KMS-11 (cell line): ENCODE data around the gene SREBF1.

Experiments
- H2AFZ ChIP-seq: fragments of 200-600 bp; sonication (generic); 2 replicates; pipeline ENCODE4 v1.6.1; 2016; ENCODE audit warnings: antibody characterized with exemption, mixed run types, low read depth
- H3K27ac ChIP-seq: fragments of 200-600 bp; sonication (generic); 2 replicates; pipeline ENCODE4 v1.6.1; 2016; ENCODE audit warnings: mild to moderate bottlenecking, mixed run types
- H3K27me3 ChIP-seq: fragments of 200-600 bp; sonication (generic); 2 replicates; pipeline ENCODE4 v1.6.1; 2017; ENCODE audit warnings: mild to moderate bottlenecking, low read depth, mixed run types, moderate library complexity; ENCODE audit not compliant: insufficient read depth
- H3K36me3 ChIP-seq: fragments of 200-600 bp; sonication (generic); 2 replicates; pipeline ENCODE4 v1.6.1; 2017; ENCODE audit warnings: mild to moderate bottlenecking, mixed run types; ENCODE audit not compliant: insufficient read depth
- H3K4me1 ChIP-seq: fragments of 200-600 bp; sonication (generic); 2 replicates; pipeline ENCODE4 v1.6.1; 2016; ENCODE audit warnings: mild to moderate bottlenecking, low read depth, mixed run types; ENCODE audit not compliant: poor library complexity, severe bottlenecking
- H3K4me2 ChIP-seq: fragments of 200-600 bp; sonication (generic); 2 replicates; pipeline ENCODE4 v1.7.0; 2016; ENCODE audit warnings: mild to moderate bottlenecking, mixed run types
- H3K4me3 ChIP-seq: fragments of 200-600 bp; sonication (generic); IDR thresholded peaks from 2 replicates; pipeline ENCODE4 v1.6.1; 2017; ENCODE audit warnings: low read depth, low read length, mixed read lengths; ENCODE audit not compliant: insufficient read depth
- H3K79me2 ChIP-seq: fragments of 200-600 bp; sonication (generic); 2 replicates; pipeline ENCODE4 v1.6.1; 2016; ENCODE audit warnings: low read depth, mixed run types; ENCODE audit not compliant: insufficient read depth
- H3K9ac ChIP-seq: fragments of 200-600 bp; sonication (generic); 2 replicates; pipeline ENCODE4 v1.6.1; 2016; ENCODE audit warnings: mild to moderate bottlenecking, mixed run types
- H4K20me1 ChIP-seq: fragments of 200-600 bp; sonication (generic); 2 replicates; pipeline ENCODE4 v1.6.1; 2016; ENCODE audit warnings: mild to moderate bottlenecking, mixed run types; ENCODE audit not compliant: insufficient read depth
- TF ChIP-seq, protein P1 (sequence below): fragments of 200-600 bp; sonication (generic); conservative IDR thresholded peaks from 2 replicates; pipeline ENCODE4 v1.6.1; 2017; ENCODE audit warnings: low read depth, mild to moderate bottlenecking, antibody characterized with exemption, low read length, moderate library complexity, mixed read lengths

Gene SREBF1

DNA sequence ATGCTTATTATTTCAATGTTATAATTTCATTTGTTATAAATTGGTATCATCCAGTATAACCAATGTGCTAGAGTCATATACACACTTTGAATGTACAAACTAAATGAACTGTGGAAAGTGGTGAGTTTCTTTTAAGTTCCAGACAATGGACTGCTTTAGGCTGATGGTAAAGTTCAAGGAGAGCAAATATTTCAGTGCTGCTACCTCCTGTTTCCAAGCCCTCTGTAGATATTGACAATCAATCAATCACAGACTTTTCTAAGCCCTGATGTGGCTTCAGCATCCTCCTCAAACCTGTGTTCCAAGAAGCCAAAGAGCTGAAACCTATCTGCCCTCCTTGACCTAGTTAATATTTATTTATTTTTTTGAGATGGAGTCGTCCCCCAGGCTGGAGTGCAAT is 28.2 kb upstream of the SREBF1 start:
- Histone ChIP-seq H3K4me3 (no peak overlapping the region), H3K4me2 (no peak overlapping the region), H3K36me3 (no peaks in the 10 kb centered on the region), H2AFZ (no peak overlapping the region), H3K27me3 (no peaks in the 10 kb centered on the region), H3K27ac (no peak overlapping the region), H3K9ac (no peak overlapping the region), H4K20me1 (no peaks in the 10 kb centered on the region), H3K79me2 (no peaks in the 10 kb centered on the region), H3K4me1 (peaks cover 4% of the 10 kb centered on the region)
- TF ChIP-seq, protein P1, sequence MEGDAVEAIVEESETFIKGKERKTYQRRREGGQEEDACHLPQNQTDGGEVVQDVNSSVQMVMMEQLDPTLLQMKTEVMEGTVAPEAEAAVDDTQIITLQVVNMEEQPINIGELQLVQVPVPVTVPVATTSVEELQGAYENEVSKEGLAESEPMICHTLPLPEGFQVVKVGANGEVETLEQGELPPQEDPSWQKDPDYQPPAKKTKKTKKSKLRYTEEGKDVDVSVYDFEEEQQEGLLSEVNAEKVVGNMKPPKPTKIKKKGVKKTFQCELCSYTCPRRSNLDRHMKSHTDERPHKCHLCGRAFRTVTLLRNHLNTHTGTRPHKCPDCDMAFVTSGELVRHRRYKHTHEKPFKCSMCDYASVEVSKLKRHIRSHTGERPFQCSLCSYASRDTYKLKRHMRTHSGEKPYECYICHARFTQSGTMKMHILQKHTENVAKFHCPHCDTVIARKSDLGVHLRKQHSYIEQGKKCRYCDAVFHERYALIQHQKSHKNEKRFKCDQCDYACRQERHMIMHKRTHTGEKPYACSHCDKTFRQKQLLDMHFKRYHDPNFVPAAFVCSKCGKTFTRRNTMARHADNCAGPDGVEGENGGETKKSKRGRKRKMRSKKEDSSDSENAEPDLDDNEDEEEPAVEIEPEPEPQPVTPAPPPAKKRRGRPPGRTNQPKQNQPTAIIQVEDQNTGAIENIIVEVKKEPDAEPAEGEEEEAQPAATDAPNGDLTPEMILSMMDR: no peak

DNA sequence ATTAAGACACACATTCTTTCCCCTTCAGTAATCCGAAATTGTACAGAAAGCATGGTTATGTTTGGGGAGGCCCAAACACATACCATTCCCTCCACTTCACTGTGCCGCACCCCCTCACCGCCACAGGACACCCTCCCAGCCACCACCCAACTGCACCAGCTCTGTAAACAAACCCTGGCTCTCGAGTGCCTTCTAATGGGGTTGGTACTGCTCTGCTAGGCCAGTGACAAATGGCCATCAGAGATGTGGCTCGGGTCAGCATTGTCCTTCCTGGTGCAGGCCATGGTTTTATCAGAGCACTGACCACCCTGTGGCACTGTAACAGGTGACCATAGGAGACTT is 24.0 kb upstream of the SREBF1 start:
- no peak overlapping the region for H3K27ac ChIP-seq
- no peak overlapping the region for H3K4me2 ChIP-seq
- no peaks in the 10 kb centered on the region for H4K20me1 ChIP-seq
- H3K79me2 ChIP-seq: no peaks in the 10 kb centered on the region
- no peak overlapping the region for H2AFZ ChIP-seq
- no peaks in the 10 kb centered on the region for H3K27me3 ChIP-seq
- TF ChIP-seq, protein P1: no peak
- H3K36me3 ChIP-seq: no peaks in the 10 kb centered on the region
- no peak overlapping the region for H3K9ac ChIP-seq
- no peak overlapping the region for H3K4me3 ChIP-seq
- peaks cover 23% of the 10 kb centered on the region for H3K4me1 ChIP-seq

DNA sequence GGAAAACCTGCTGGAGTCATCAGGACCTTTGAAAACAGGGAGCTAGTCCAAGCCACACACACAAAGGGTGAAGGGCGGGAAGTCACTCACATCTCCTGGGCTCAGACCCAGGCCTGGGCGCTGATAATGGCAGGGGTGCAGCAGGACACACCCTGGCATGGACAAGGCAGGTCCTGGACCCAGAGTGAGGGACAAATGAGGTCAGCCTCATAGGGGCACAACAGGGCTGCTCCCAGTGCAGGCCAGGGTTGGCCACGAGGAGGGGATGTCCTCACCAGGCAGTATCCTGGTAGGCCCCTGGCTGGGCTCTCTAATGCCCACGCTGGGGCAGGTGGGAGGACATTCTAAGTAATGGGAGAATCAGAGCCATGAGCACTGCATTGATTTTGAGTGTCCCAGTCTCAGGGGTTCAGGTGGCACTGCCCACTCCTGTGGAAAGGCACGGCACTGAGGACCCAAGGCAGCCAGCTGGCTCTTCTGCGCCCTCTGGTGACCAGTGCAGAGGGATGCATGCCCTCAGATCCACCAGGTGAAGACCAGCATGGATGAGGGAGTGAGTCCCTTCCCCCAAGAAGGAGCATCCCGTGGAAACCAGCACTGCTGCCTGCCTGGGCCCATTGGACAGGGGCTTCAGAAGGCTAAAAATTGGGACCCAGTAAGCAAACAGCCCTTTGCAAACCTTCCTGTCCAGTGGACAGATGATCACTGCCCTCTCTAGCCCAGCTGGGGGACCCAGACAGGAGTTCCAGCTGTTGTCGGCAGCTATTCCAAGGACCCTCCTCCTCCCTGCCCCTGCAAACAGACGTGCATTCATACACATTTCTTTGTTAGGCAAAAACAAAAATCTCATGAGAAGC is 23.4 kb upstream of the SREBF1 start:
- Histone ChIP-seq H4K20me1 (no peaks in the 10 kb centered on the region), H3K4me1 (peaks cover 29% of the 10 kb centered on the region), H3K9ac (no peak overlapping the region), H2AFZ (no peak overlapping the region), H3K27me3 (no peaks in the 10 kb centered on the region), H3K36me3 (no peaks in the 10 kb centered on the region), H3K27ac (no peak overlapping the region), H3K79me2 (no peaks in the 10 kb centered on the region), H3K4me2 (no peak overlapping the region; the same call in 1 of the 2 replicates), H3K4me3 (no peak overlapping the region)
- TF ChIP-seq, protein P1: peak; percentile 87

DNA sequence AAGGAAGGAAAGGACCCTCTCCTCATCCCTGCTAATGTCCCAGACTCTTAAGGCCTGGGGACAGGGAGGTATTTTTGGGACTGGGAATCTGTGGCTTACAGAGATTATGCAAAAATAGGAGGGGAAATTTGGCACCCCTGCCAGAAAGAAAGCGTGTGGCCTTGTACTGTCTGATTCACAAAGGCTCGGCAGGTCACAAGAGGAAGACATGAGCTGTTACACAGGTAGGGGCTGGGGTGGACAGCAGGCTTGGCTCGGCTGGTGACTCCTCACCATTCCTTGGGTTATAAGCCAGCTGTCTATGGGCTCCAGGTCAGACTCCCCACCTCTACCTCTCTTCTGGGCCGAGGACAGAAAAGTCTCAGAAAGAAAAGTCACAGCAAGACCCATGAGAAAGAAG is 20.7 kb upstream of the SREBF1 start:
- TF ChIP-seq, protein P1: no peak

More for the DNA sequence above, 20.7 kb upstream of the SREBF1 start:
- Histone ChIP-seq H3K4me1 (peaks cover 41% of the 10 kb centered on the region), H3K27me3 (no peaks in the 10 kb centered on the region), H3K27ac (no peak overlapping the region), H2AFZ (no peak overlapping the region), H3K9ac (no peak overlapping the region), H4K20me1 (no peaks in the 10 kb centered on the region), H3K4me3 (no peak overlapping the region), H3K36me3 (no peaks in the 10 kb centered on the region), H3K4me2 (no peak overlapping the region), H3K79me2 (no peaks in the 10 kb centered on the region)
